HEK293T (cell line): ENCODE measurements around the gene DMD.

Experiments
- BHLHE40 ChIP-seq: fragments of 450-650 bp; IDR thresholded peaks from 2 replicates; pipeline ENCODE4 v1.6.1; 2016; ENCODE audit warnings: mild to moderate bottlenecking, moderate library complexity, borderline replicate concordance
- NFRKB ChIP-seq: fragments of 450-650 bp; IDR thresholded peaks from 2 replicates; pipeline ENCODE4 v1.6.1; 2016; ENCODE audit warnings: mild to moderate bottlenecking, moderate library complexity
- PKNOX1 ChIP-seq: fragments of 450-650 bp; IDR thresholded peaks from 2 replicates; pipeline ENCODE4 v1.6.1; 2016
- SP1 ChIP-seq: fragments of 450-650 bp; IDR thresholded peaks from 2 replicates; pipeline ENCODE4 v1.6.1; 2017
- SUZ12 ChIP-seq: fragments of 450-650 bp; IDR thresholded peaks from 2 replicates; pipeline ENCODE4 v1.6.1; 2016; ENCODE audit warnings: mild to moderate bottlenecking

GRCh38 chrX:32183066-32183465 lies 1028.3 kb downstream of the DMD start:
- no peak for TF ChIP-seq BHLHE40
- no peak for TF ChIP-seq SUZ12
- TF ChIP-seq SP1 = no peak
- no peak for TF ChIP-seq PKNOX1
- TF ChIP-seq NFRKB = no peak
